Fibroblast of the aortic adventitia (primary cell): Measurements from ENCODE around the gene ZMIZ1. TPM values are rescaled to one million over a fixed set of nuclear protein-coding genes. Genes with fewer than 3 reads are reported as not detected.
A peak's percentile ranks its signal among the peaks of the same experiment; 100 is the strongest.

ENCODE experiments used
- DNase-seq: peaks from one replicate; pipeline ENCODE4 v3.0.0-alpha.2; 2010; ENCODE audit warnings: low read depth
- H3K4me3 ChIP-seq: 2 replicates; pipeline ENCODE4 v1.5.1; 2011; ENCODE audit warnings: low read depth, mild to moderate bottlenecking, control low read depth, low read length, moderate library complexity
- CTCF ChIP-seq: IDR thresholded peaks from 2 replicates; pipeline ENCODE4 v1.5.1; 2011; ENCODE audit warnings: mild to moderate bottlenecking, low read length, control low read depth, inconsistent platforms; ENCODE audit not compliant: insufficient read depth
- total RNA-seq: library from RNA; depleted of rRNA; stranded (reverse); fragments of >200 nt; gene quantifications from 2 replicates; pipeline ENCODE4 v1.2.3, GENCODE V29; 2012; ENCODE audit warnings: low replicate concordance

Gene ZMIZ1
- total RNA-seq, 1 donor, result 28.1 TPM

DNA sequence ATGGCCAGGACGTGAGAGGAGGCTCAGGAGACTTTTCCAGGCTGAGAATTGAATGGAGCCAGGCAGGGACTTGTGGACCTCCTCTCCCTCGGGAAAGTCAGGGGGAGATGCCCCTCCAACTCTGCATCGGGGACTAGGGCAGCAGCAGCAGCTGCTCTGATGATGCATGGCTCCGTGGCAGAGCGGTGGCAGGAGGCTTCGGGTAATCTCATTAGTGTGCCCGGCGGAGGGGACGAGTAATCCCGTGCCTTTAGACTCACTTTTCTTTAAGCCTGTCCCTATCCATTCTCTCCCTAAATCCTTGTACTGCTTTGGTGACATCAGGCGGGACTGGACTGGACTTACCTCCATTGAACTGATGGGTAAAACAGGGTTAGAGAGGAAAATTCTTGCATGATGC lies 75.1 kb downstream of the ZMIZ1 start:
- no peak overlapping the region for H3K4me3 ChIP-seq
- no peak for TF ChIP-seq CTCF
- DNase-seq, result no peak

- no peak for DNase-seq
- TF ChIP-seq CTCF, result no peak
- no peak overlapping the region for H3K4me3 ChIP-seq
These were observed 75.8 kb downstream of the ZMIZ1 start for GRCh38 chr10:79144351-79145173.

- no peak for DNase-seq
These were observed 76.4 kb downstream of the ZMIZ1 start for GRCh38 chr10:79145174-79145483.

DNA sequence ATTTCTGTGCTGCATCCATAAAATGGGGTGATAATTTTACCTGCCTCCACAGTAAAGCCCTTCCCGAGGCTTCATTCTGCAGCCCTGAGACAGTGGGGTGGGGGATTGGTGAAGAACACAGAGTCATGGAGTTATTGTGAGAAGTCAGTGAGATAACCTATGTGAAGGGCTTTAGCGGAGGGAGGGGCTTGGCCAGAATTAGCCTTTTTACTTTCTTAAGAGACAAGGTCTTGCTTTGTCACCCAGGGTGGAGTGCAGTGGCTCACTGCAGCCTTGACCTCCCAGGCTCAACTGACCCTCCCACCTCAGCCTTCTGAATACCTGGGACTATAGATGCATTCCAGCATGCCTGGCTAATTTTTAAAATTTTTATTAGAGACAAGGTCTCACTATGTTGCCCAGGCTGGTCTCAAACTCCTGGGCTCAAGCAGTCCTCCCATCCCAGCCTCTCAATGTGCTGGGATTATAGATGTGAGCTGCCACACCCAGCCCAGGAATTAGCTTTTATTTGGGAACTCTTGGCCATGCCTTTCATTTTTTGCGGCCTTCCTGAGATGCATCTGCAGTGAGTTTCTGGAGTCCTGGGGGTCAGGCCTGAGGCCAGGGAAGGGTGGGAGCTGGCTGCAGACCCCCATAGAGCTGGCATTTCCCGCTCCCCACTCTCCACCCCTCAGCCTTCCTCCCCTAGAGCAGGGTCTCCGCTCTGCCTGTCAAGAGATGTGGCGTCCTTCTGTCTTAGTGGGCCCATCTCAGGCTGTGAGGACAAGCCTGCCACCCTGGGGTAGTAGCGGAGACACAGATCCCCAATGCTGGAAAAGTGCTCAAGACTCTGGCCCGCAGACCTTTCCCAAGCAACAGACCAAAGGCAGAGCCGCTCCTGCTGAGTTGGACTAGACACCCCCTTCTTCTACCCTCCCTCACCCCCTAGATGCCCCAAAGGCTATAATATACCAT lies 77.0 kb downstream of the ZMIZ1 start:
- TF ChIP-seq CTCF, result no peak
- no peak overlapping the region for H3K4me3 ChIP-seq
- peak; percentile 45 for DNase-seq

More at GRCh38 chr10:79145174-79145483, 76.4 kb downstream of the ZMIZ1 start:
- no peak for TF ChIP-seq CTCF
- H3K4me3 ChIP-seq, result no peak overlapping the region

DNA sequence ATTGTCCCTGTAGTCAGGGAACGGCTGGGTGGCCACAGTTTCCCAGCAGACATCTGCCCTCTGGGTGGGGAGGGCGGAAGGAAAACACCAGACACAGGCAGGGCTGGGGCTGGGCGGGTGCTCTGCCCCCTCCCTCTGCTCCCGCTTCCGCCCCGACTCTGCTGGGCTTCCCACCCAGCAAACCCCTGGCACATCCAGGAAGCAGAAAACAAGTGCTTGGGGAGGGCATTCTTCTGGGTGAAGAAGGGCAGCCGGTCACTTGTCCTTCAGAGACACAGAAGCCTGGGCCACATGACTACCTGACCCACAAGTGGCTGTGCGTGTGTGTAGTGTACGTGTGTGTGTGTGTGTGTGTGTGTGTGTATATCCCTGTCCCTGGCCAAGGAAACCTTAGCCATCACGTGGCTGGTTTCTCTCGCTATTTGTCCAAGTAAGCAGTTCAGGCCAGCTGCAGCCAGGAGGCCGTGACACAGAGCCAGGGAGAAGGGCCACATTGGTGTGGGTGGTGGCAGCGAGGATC lies 77.9 kb downstream of the ZMIZ1 start:
- peak; percentile 63 for DNase-seq
- TF ChIP-seq CTCF, result peak; percentile 28

DNA sequence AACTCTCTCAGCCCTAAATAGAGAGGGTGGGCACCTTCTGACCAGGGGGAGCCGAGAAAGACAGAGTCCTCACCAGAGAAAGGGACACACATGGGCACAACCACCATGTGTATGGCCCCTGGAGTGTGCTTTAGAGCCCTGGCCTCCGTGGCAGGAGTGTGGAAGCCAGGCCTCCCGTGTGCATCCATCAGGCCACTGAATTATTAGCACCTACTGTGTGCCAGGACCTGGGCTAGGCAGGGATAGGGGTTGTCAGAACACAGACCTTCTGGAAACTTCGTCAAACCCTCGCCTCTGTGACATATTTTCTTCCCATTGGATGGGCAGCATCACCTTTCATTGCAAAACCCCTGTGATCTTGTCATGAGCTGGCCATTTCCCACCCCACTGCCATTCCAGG lies 78.5 kb downstream of the ZMIZ1 start:
- TF ChIP-seq CTCF, result no peak

More for the DNA sequence above, 77.9 kb downstream of the ZMIZ1 start:
- H3K4me3 ChIP-seq, result no peak overlapping the region

More for the DNA sequence above, 78.5 kb downstream of the ZMIZ1 start:
- H3K4me3 ChIP-seq, result no peak overlapping the region
- no peak for DNase-seq
